Tongue (tissue), 2 donors: Measurements from ENCODE around the gene DDX31. TPM values are rescaled to one million over a fixed set of nuclear protein-coding genes. Genes with fewer than 3 reads are reported as not detected.
A peak's percentile ranks its signal among the peaks of the same experiment; 100 is the strongest.
"Not testable (repeated sequence)": the region's sequence is repeated elsewhere in the genome, so short reads cannot be mapped to it uniquely, and the experiment has no call there.

Source experiments
- DNase-seq: peaks from one replicate; pipeline ENCODE4 v3.0.0-alpha.2; 2015
- total RNA-seq: library from RNA; depleted of rRNA; stranded (reverse); fragments of >200 nt; gene quantifications from one replicate; pipeline ENCODE4 v1.2.3, GENCODE V29; 2014

DDX31 gene
- 11.2 TPM for total RNA-seq

DNA sequence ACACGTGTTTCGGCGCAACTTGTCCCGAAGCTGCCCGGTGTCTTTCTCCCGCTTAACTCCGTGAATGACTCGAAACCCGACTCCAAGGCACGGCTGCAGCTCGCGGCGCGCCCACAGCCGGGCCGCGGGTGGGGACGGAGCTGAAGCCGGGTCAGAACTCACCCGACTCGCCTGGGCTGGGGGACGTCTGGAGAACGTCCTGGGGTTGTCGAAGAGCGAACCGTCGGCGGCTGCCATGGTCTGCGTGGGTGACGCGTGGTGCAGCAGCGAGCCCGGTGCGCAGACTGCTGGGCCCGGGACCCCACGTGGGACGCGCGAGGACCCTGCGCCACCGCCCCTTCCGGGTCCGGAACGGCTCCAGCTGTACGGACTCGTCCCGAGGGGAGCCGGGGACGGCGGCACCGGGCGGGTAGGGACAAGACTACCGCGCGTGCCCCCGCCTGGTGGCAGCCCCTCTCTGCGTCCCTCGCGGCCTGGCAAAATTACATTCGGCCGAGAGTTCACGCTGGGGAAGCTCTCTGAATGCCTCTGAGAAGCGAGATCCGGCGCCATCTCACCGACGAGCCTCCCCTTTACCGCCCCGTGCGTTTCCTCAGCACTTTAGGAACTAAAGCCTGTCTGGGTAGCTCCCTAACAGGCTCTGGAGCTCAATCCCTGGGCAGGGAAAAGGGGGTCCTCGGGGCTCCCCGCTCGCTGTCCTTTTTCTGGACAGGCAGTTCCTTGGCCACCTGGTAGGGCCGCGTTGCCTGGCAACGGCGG is at the start of gene DDX31:
Gene DDX31, minus strand, starts transcription at position 286 of the 759 bp plus-strand sequence. Its CDS starts 49 bp downstream, at position 237.
- DNase-seq = peak; percentile 92

DNA sequence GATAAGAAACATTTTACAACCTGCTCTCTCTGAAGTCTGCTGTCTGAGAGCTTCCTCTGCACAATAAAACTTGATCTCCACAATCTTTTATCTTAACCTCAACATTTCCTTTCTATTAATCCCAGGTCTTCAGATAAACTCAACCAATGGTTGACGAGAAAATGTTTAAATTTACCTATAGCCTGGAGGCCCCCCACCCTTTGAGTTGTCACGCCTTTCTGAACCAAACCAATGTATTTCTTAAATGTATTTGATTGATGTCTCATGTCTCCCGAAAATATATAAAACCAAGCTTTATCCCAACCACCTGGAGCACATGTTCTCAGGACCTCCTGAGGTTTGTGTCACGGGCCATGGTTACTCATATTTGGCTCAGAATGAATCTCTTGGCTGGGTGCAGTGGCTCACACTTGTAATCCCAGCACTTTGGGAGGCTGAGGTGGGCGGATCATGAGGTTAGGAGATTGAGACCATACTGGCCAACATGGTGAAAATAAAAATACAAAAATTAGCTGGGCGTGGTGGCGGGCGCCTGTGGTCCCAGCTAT is 48.7 kb upstream of the DDX31 start:
- not testable (repeated sequence) for DNase-seq

DNA sequence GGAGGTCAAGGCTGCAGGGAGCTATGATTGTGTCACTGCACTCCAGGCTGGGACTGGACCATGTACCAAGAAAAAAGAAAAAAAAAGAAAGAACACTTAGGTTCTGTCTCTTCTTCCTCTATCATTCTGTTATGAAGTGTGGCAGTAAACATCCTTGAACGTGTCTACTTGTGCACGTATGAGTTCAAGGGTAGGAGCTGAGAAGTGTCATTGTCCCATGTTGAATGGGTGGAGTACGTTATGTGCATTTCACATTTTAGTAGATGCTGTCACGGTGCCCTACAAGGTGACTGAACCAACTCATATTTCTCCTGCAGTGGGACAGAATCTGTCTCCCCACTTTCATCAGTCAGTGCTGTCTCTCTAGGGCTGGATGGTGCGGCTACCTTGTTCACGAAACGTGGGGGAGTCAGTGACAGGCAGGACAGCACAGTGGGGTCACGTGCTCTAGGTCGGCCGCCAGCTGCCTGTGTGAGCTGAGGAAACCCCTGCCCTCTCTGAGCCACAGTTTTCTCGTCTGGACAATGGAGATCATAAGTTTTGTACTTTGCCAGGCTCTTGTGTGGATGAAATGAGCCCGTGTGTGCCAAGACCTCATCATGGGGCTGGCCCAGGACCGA is 47.7 kb upstream of the DDX31 start:
- DNase-seq = no peak

DNA sequence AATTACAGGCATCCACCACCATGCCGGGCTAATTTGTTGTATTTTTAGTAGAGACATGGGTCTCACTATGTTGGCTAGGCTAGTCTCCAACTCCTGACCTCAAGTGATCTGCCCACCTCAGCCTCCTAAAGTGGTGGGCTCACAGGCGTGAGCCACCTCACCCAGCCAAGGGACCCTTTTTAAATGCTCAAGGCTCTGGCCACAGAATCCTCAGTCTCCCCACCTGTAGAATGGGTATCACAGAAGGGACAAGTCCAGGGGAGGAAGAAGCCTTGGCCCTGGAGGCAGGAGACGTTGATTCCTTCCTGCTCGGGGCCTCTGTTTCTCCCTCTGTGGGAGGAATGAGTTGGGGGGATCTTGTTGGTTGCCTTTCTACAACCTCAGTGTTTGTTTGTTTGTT is 46.2 kb upstream of the DDX31 start:
- DNase-seq = no peak

DNA sequence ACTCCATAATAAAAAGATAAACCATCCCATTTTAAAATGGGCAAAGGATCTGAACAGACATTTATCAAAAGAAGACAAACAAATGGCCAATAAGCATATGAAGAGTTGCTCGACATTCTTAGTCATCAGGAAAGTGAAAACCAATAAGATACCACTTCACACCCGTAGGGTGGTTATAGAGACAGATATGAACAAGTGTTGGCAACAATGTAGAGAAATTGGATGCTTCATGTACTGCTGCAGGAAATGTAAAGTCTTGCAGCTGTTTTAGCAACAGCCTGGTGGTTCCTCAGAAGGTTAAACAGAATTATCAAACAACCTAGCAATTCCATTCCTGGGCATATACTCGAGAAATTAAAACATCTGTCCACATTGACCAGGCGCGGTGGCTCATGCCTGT is 43.0 kb upstream of the DDX31 start:
- no peak for DNase-seq

DNA sequence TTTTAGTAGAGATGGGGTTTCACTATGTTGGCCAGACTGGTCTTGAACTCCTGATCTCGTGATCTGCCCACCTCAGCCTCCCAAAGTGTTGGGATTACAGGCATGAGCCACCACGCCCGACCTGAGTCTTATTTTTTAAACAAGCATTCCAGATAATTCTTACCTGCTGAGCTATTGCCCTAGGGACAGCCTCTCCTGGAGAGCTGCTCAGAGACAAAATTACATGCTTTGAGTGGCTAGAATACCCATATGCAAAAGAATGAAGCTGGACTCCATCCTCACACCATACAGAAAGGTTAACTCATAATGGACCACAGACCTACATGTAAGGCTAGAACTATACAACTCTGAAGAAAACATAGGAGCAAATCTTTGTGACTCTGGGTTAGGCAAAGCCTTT is 42.1 kb upstream of the DDX31 start:
- DNase-seq = no peak

DNA sequence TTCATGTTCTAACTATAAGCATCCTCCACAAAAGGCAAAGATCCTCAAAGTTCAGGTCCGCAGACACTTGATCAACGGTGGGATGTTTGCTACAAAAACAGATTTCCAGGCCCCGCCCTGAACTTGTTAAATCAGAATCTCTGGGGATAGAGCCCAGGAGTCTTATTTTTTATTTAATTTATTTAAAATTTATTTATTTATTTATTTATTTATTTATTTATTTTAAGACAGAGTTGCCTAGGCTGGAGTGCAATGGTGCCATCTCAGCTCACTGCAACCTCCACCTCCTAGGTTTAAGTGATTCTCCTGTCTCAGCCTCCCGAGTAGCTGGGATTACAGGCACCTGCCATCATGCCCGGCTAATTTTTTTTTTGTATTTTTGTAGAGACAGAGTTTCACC is 41.4 kb upstream of the DDX31 start:
- not testable (repeated sequence) for DNase-seq

DNA sequence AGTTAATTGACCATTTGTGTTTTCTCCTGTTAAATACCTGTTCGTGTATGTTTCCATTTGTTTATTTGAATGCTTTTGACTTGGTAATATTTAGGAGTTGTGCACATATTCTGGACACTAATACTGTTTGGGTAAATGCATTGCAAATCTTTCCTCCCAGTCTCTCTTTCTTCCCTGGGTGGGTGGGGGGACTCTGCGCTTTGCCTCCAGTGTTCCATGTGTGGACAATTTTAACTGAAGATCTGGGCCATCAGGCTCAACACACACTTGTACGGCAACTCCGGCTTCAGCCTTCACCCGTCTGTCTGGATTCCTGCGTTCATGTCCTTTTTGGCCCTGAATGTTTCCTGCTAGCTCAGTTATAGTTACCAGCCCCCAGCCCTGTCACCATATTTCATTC is 40.5 kb upstream of the DDX31 start:
- DNase-seq = no peak

DNA sequence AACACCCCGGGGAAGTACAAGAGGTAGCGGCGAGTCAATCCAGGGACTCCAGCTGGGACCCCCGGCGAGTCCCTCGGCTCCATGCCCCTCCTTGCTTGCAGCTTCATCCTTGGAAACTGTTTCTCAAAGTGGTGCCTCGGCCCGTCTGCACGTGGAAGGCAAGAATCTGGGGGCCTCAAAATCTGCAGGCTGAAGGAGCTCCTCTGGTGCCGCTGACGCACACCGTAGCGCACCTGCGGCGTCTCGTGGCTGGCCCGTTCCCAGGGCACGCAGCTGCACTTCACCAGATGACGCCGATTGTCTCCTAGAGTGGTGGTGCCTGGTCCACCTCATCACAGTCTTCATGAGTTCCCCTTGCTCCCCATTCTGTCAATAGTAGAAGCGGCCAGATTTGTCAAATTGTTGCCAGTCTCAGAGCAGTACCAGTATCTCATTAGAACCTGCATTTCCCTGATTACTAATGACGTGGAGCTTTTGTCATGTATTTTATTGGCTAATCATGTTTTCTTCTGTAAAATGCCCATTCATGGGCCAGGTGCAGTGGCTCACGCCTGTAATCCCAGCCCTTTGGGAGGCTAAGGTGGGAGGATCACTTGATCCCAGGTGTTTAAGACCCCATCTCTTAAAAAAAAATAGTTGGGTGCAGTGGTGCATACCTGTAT is 39.1 kb upstream of the DDX31 start:
- no peak for DNase-seq

DNA sequence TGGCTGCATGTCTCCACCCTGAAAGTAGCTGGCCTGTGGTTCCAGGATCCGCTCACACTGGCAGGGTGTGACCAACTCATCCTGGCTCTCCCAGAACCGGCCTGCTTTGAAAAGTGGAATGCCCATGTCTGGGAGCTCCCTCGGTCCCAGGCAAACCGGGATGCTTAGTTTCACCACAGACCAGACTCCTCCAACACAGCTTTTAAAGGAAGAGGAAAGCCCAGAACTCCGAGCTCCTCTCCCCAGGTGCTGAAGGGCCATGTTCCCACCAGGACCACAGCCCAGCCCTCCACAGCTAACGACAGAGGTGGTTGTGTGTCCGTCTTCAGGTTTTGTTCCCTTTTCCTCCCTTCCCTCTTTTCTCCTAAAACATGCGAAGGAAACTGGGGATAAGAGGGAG is 38.5 kb upstream of the DDX31 start:
- no peak for DNase-seq

DNA sequence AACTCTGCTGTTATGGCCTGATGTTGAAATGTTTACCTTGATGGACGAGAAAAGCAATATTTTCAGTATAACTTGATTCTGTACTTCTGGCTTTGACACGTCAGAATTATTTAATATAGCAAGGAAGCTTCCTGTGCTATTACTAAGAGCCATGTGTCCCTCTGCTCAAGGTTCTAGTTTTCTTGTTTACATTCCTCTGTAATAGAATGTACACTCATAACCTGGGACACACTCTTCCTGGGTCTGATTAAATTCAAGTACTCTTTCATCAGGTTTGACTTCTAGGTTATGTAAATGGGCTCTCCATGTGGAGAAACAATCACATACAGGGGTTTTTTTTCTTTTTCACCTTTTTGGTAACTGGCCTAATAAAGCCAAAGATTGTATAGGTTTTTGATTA is 33.6 kb upstream of the DDX31 start:
- DNase-seq = no peak

DNA sequence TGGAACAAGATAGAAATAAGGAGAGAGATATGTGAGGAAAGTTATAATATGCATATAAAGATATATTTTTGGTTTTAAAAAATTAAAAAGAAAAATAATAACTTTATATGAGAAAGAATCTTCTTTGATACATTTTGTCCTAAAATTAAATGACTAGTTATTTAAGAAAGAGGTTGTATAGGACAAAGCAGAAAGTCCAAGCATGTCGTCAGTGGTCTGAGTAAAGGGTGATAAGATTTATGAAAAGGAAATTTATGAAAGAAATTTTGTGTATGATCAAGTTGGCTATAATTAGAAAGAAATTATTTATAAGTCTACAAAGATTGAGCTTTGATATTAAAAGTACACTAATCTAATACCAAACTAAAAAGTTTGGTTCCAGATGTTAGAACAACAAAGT is 32.5 kb upstream of the DDX31 start:
- no peak for DNase-seq

DNA sequence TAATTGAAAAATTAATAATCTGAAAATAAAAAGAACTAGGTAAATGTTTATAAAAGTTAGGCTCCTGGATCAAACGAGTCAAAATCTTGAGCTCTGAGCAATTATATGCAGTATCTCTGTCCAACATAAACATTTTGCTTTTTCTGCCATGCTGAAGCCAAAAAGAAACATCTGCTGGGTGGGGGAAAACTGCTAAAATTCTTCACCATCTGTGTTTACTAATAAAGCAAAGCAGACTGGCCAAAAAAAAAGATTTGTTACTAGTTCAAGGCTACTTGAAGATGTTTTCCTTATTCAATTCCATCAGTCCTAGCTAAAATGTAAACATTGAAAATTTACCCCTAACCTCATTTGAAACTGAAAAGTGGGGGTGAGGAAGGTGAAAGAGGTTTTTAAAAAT is 30.2 kb upstream of the DDX31 start:
- peak; percentile 52 for DNase-seq

DNA sequence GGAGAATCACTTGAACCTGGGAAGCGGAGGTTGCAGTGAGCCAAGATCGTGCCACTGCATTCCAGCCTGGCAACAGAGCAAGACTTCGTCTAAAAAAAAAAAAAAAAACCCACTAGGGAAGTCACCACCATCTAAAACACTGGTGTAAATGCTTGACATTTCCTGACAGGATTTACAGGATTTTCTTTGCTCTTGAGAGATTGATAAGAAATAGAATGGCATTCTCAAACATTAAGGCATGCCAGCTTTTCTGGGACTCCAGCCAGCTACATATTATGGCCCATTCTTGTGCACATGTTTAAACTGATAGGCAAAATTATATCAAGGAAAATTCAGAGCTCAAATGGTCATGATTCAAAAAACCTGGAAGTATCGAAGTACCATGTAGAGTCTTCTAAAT is 29.2 kb upstream of the DDX31 start:
- peak; percentile 5 for DNase-seq

DNA sequence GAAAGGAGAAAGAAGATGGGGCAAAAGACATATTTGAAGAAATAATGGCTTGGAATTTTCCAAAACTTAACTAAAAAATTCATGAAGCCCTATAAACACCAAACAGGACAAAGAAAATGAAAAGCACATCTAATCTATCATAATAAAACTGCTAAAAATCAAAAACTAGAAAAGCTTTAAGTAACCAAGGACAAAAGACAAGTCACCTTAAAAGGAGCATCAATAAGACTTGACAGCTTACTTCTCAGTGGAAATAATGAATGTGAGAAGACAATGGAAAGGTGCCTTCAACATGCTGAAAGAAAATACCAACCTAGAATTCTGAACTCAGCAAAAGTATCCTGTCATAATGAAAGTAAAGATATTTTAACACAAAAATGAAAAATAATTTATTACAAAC is 27.4 kb upstream of the DDX31 start:
- DNase-seq = no peak

DNA sequence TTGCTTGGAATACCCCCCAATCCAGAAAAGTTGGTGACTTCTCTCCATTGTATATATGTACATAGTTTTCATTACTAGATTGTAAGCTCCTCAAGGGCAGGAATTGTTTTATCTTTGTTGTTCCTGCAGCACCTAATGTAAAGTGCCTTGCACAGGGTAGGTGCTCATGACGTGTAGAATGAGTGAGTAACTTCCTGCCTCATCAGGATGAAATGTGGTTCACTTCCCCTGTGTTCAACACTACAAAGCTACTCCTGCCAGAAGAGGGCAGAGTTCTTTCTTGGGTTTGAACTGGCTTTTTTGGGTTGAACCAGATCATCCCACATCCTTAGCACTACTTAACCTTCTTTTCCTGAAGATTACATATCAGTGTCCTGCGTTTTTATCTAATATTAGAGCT is 24.4 kb upstream of the DDX31 start:
- DNase-seq = no peak

DNA sequence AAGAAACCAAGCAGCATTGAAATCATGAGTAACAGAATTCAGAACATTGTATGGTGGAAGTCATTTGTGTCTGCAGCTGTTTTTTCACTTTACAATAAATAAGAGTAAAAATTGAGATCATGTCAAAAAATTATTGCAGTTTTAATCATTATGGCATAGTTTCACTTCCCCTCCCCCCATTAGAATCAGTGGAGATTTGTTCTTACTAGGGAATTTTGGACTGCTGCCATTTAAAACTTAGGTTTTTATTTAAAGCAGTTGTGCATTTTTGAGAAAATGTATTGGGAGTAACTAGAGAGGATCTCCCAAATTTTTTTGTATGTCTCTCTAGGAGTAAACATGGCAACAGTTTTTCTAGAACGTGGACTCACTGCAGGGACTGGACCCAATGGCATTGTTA is 20.9 kb upstream of the DDX31 start:
- peak; percentile 27 for DNase-seq

DNA sequence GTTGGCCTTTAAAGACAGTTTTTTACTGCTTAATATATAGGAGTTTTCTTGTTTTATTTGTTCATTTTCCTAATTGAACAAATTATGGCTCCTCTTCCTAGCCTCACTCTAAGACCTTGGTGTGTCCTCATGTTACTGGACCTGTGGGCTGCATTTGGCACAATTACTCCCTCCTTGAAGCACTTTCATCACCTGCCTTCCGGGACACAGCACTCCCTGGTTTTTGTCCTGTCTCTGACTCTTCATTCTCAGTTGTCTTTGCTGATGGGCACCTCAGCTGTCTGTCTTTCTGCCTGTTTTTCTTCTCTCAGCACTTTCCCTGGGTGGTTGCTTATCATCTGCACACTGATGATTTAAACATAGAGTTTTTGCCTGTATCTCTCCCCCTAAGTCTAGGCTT is 14.1 kb upstream of the DDX31 start:
- DNase-seq = no peak

DNA sequence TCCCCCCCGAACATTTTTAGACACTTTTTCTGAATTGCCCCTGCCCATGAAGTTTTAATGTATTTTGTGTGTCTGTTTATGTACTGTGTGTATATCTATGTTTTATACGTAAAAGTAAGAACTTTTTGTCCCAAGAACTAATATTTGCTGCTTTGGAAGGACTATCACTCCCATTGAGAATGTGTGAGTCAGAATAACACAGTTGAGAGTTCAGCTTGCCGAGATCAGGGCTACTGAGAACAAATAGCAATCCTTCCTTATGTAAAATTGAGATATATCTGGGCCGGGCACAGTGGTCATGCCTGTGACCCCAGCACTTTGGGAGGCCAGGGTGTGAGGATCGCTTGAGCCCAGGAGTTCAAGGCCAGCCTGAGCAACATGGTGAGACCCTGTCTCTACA is 11.8 kb upstream of the DDX31 start:
- DNase-seq = no peak

DNA sequence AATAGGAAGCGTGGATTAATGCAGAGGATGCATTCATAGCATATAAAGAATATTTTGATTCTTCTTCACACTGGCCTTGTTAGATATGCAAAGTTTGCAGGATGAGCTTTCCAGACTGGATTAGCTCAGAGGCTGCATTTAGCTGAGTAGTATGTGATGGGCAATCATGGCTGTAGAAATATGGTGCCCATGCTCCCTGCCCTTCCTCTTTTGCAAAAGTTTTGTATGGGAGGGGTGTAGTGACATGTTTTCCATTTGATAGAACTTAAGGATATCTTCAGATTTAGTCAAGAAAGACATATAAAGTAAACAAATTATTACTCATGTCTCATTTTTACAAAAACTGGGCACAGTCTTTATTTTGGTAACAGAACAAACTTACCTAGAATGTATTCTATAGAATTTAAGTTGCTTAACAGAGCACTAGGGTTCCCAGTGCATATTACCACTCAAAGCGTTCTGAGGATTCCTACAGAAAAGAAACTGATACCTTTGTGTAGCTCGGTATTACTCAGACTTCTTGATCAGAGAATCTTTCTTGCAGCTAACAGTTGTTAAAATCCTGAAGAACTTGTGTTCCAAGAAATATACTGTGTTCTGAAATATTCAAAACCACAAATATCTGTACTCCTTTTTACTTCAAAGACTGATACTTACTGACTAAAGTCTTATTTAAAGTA is 10.3 kb upstream of the DDX31 start:
- no peak for DNase-seq

DNA sequence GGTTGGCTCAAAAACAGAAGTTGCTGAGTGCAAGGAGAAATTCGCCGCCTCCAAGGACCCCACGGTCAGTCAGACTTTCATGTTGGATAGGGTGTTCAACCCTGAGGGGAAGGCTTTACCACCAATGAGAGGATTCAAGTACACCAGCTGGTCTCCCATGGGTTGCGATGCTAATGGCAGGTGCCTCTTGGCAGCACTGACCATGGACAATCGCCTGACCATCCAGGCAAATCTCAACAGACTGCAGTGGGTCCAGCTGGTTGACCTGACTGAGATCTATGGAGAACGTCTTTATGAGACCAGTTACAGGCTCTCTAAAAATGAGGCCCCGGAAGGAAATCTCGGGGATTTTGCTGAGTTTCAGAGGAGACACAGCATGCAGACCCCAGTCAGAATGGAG is 8.2 kb upstream of the DDX31 start:
- DNase-seq = no peak

DNA sequence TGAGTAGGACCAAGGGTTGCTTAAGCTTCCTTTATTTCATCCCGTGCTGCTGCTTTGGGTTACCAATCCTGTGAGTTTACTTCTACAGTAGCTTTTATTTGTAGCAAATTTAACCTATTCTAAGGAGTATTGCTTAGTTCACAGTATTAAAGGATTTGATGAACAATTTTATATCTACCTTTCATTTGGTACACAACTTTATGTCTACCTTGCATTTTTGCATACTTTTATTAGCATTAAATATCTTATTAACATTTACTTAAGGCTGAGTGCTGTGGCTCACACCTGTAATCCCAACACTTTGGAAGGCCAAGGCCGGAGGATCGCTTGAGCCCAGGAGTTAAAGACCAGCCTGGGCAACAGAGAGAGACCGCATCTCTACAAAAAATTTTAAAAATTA is 4.7 kb upstream of the DDX31 start:
- DNase-seq = no peak

DNA sequence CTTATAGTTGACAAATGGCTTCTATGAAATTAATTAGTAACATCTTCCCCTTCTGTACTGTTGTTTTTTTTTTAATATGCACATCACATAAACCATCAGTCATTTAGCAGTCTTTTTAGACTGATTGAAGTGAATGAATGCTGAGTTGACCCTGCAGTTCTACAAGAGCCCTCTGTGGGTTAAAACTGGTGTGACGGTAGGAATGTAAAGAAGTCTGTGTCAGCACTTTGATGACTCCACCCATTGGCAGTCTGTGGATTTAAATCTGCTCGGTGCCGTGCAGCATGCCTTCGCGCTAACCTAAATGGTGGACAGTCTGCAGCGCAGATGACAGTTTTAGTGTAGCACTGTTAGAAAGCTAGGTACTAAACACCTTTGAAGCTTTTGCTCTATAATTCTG is 3.6 kb upstream of the DDX31 start:
- DNase-seq = peak; percentile 46
